Measurements from ENCODE around the gene FSTL4.

Gene FSTL4

GRCh38 chr5:133286483-133286882, 325.9 kb downstream of the FSTL4 start:
- no peak for DNase-seq

GRCh38 chr5:133285583-133286021, 326.7 kb downstream of the FSTL4 start:
- no peak for DNase-seq

GRCh38 chr5:133284306-133284705, 328.0 kb downstream of the FSTL4 start:
- DNase-seq, result no peak

DNA sequence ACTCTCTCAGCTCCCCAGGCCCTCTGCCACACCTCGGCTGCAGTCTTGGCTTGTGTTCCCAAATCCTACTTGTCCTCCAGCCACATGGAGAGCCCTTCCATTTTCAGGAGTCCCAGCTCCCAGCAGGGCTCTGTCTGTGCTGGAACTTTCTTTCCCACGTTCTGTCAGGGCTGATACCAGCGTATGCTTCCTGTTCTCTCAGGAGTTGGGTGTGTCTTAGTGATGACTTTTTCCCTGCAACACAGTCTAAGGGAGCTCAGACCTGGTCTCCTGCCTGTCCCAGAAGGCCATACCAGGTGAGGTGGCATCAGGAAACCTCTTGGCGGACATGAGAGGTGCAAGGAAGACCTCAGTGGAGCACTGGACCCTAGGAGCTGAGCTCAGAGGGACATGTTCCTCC, 334.0 kb downstream of the FSTL4 start:
- DNase-seq, result no peak

DNA sequence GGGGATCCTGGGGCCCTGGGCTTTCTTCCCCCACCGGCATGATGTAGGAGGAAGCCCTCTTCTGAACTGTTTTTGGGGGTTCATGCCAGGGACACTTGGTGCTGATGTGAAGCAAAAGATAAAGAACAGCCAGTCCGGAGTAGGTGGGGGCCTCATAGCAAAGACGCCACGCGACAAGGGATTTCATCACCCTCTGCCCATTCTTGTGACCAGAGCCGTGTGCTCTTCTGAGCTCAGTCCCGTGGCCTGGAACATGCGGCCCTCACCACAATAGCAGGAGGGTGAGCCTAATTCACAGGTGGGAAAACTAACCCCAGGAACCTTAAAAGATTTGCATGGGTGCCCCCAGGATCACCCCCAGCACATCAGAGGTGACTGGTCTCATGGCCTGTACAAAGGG, 334.6 kb downstream of the FSTL4 start:
- DNase-seq, result no peak

GRCh38 chr5:133276171-133276570, 336.2 kb downstream of the FSTL4 start:
- no peak for DNase-seq

DNA sequence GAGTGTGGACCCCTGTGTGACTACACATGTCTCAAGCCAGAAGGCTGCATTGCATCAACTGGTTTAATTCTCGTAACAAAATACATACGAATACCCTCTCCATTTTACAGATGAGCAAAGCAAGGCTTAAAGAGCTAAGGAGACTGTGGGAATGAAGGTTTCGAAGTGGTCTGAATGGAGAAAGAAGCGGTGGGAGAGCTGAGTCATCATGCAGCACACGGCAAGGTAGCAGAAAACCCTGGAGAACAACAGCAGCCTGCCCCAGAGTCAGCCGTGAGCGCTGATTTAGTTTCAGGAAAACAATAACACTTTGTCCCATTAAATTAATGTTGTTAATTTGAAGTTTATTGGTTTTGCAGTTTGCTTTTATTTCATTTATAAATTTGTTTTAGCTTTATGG, 336.7 kb downstream of the FSTL4 start:
- no peak for DNase-seq

DNA sequence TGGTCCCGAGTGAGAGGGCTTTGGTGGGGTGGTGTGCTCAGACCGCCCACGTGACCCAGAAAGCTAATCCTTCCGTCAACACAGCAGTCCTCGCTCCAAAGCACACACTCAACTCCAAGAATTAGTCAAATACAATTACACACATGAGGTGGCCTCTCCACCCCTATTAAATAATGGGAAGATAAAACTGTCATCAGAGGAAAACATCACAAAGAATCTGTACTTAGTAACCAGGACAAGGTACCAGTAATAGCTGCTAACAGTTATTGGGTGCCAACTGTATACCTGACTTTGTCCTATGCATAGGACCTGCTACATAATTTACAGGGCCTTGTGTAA, 337.8 kb downstream of the FSTL4 start:
- no peak for DNase-seq

- peak; percentile 39 for DNase-seq
These were observed 338.4 kb downstream of the FSTL4 start for GRCh38 chr5:133273661-133274596.

DNA sequence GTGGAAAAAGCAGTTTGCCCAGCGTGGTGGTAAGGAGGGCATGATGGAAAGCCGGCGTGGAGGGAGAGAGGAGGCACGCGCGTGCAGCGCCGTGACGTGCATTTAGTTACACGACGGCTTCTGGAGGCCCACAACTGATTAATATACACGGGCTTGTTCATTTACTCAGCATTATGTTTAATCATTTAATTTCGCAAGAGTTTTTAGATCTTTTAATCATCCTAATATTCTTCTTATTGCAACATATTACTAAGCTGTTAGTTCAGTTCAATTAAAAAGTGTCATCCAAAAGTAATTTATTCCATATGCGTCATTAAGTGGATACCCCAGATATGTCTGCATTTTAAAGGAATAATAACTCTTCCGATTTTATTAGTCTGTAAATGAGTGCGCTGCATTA, 340.0 kb downstream of the FSTL4 start:
- no peak for DNase-seq

DNA sequence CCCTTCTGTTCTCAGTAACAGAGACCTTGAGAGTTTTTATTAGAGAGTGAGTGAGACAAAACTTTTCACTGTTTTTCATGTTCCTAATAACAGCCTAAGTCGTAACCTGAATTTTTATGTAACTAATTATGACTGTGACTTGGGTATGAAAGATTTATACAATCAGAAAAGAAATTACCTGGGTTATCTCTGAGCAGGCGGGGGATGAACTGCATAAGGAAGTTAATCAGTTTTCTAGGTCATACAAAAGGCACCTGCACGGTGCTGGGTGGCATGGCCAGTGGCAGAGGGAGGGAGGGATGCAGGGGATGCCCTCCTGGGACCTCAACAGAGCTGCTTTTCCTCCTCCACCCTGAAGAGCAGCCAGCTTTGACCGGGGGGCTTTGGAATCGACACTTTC, 340.7 kb downstream of the FSTL4 start:
- DNase-seq, result no peak

DNA sequence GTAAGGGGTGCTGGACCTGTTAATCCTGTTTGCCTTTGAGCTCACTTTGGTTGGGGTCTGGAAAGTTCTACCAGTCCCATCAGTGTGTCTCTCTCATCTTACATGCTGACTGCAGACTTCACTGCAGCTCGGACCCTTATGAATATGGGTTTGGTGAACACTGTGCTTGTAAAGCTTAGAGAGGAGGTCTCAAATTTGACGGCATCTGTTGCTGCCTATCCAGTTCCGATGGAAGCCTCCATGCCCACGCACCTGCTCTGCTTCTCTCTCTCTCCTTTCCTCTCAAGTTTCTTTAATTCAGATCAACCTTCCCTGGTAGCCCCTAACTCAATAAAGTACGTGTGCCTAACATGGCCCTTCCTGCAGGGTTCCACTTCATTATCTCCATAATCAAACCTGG, 342.6 kb downstream of the FSTL4 start:
- no peak for DNase-seq

- DNase-seq, result no peak
These were observed 344.7 kb downstream of the FSTL4 start for GRCh38 chr5:133267601-133268000.

DNA sequence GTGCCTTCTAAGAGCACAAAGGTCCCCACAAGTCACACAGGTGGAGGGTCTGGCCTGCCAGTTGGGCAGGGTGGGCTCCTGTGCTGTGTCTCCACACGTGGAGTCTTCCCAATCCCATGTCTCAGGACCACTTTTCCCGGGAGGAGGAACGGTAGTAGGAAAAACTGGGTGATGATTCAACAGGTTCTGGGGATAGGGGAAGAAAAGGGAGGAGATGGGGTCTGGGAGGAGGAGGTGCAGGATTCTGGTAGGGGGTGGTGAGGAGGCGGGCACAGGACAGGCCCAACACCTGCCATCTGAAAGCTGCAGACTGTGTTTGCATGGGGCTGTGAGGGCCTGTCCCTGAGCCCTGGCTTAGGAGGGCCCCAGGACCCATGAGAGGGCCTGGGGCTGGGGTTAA, 345.4 kb downstream of the FSTL4 start:
- DNase-seq, result no peak

DNA sequence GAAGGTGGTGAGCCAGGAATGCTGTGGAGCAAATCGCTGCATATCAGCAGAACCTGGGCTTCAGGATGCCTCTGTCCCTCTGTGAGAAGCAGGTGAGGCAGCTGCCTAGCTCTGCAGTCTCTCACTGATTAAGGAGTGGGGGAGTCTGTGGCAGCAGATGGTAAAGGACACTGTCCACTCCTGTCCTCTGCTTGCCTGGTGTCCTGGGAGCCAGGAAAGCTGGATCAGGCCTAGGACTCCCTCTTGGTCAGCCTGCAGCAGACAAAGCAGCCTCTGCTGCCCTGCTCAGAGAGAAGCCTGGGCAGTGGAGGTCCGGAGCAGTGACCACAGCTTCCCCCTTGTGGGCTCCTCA, 345.8 kb downstream of the FSTL4 start:
- no peak for DNase-seq

DNA sequence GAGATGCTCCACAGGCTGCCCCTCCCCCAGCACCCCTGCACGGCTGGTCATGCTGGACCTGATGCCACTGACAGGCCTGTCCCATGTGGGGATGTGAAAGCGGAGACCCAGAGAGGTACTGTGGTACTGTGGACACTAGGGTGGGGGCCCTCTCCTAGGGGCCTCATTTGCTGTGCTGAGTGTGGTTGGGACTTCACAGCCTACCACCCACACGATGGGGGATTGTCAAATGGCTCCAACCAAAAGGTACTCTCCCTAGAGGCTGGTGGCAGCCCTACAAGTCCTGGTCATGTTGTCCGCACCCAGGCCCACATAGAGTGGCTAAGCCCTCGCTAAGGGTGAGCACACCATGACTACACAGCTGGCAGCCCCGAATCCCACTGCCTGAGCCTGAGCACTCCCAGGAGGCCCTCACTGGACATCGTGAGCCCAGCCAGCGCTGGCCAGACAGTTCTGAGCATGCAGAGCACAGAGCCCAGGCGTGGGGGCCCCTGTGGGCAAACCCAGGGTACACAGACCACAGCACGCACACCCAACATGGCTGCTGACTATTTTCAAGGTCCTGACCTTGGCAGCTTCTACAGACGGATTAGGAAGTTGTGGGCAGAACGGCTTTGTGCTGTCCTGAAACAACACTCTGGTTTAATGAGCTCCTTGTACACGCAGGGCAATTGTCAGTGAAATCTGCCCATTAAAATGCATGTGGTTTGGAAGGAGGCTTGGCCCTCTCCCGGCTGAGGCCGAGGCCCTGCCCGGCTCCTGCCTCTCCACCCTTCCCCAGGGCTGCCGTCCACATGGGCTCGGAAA, 346.4 kb downstream of the FSTL4 start:
- no peak for DNase-seq

DNA sequence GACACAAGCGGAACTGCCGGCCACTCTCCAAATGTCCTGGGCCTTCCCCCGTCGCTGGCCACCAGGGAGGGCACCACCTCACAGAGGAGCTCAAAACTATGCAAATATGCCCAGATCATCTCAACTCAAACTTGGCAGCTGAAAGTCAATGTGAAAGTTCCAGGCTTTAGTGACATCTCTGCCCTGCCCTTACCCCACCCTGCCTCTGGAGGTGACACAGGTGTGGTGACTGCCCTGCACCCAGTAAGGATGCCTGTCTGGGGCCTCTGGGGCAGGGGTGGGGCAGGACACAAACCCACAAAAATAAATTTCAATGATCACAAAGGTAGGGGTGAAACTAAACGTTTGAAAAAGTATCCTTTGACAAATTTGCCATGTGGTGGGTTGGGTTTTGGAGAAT, 347.1 kb downstream of the FSTL4 start:
- no peak for DNase-seq

- DNase-seq, result no peak
These were observed 349.7 kb downstream of the FSTL4 start for GRCh38 chr5:133262690-133263089.

GRCh38 chr5:133261993-133262392, 350.3 kb downstream of the FSTL4 start:
- DNase-seq, result no peak

GRCh38 chr5:133260715-133261114, 351.6 kb downstream of the FSTL4 start:
- DNase-seq, result no peak

GRCh38 chr5:133259199-133259997, 352.9 kb downstream of the FSTL4 start:
- no peak for DNase-seq

DNA sequence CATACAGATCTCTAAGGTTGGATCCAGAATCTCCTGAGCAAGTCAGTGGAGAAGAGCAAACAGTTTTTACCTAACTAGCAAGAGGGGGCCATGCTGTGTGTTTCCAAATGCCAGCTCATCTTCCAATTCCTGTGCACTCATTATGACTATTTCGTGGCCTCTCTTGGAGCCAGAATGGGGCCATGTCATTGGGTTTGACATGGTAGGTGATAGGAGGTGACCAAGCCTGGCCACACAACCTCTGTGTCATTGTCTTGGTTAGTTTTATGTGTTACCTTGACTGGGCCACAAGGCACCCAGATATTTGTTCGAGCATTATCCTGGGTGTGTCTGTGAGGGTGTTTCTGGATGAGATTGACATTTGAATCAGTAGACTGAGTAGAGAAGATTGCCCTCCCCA, 354.4 kb downstream of the FSTL4 start:
- no peak for DNase-seq

GRCh38 chr5:133256276-133256675, 356.1 kb downstream of the FSTL4 start:
- no peak for DNase-seq
